Left ventricle myocardium inferior (tissue), 1 donor: ENCODE results near the gene PLEKHG3. TPM values are rescaled to one million over a fixed set of nuclear protein-coding genes. Genes with fewer than 3 reads are reported as not detected.

Experiments used
- DNase-seq: peaks from one replicate; pipeline ENCODE4 v3.0.0-alpha.2; 2020
- H3K27ac ChIP-seq: fragments of 200-600 bp; replicated peaks from 2 replicates; pipeline ENCODE4 v1.8.0; 2021
- H3K27me3 ChIP-seq: fragments of 200-600 bp; 2 replicates; pipeline ENCODE4 v1.8.0; 2021; ENCODE audit warnings: low read depth
- H3K36me3 ChIP-seq: fragments of 200-600 bp; 2 replicates; pipeline ENCODE4 v1.8.0; 2021
- H3K4me1 ChIP-seq: fragments of 200-600 bp; 2 replicates; pipeline ENCODE4 v1.8.0; 2021
- H3K4me3 ChIP-seq: fragments of 200-600 bp; 2 replicates; pipeline ENCODE4 v1.8.0; 2021; ENCODE audit warnings: mild to moderate bottlenecking, moderate library complexity
- H3K9me3 ChIP-seq: fragments of 200-600 bp; replicated peaks from 2 replicates; pipeline ENCODE4 v1.8.0; 2021
- CTCF ChIP-seq: fragments of 200-600 bp; IDR thresholded peaks from 2 replicates; pipeline ENCODE4 v1.8.0; 2021; ENCODE audit warnings: antibody characterized with exemption, mild to moderate bottlenecking, borderline replicate concordance
- intact Hi-C: fragments of 100-400 bp; cut with micrococcal nuclease; formaldehyde crosslinking; loops from one replicate; pipeline ENCODE4 v1.11.0; 2022
- total RNA-seq: library from RNA; stranded (reverse); fragmentation: NEBNext Ultra II Directional; extraction: Animal tissue kit (Norgen Biotek cat#: 25700); gene quantifications from one replicate; pipeline ENCODE4 v1.2.1, GENCODE V29; 2021
- donor health status: DM: no; HTN: yes; CAD: no; lungs with severe emphysema.

Gene PLEKHG3
- total RNA-seq, 1 donor from 2014 or later: 16.5 TPM

- peaks cover 32% of the 10 kb centered on the region for H3K4me1 ChIP-seq
- H3K4me3 ChIP-seq: no peak overlapping the region
- no peaks in the 10 kb centered on the region for H3K9me3 ChIP-seq
- no peak overlapping the region for H3K27ac ChIP-seq
- no peaks in the 10 kb centered on the region for H3K36me3 ChIP-seq
- no peak for DNase-seq
- intact Hi-C loops: no loop called here
- H3K27me3 ChIP-seq: peaks cover 7% of the 10 kb centered on the region
- TF ChIP-seq CTCF: no peak
These were observed 50.5 kb downstream of the PLEKHG3 start for GRCh38 chr14:64754685-64755084.

GRCh38 chr14:64755781-64756221, 51.6 kb downstream of the PLEKHG3 start:
- no peak overlapping the region for H3K27ac ChIP-seq
- no peaks in the 10 kb centered on the region for H3K9me3 ChIP-seq
- no peak for DNase-seq
- H3K4me1 ChIP-seq: peaks cover 43% of the 10 kb centered on the region
- peaks cover 16% of the 10 kb centered on the region for H3K27me3 ChIP-seq
- intact Hi-C loops: no loop called here
- no peak for TF ChIP-seq CTCF
- no peaks in the 10 kb centered on the region for H3K36me3 ChIP-seq
- H3K4me3 ChIP-seq: no peak overlapping the region

GRCh38 chr14:64756712-64757111, 52.5 kb downstream of the PLEKHG3 start:
- no peak overlapping the region for H3K27ac ChIP-seq

GRCh38 chr14:64757601-64758000, 53.4 kb downstream of the PLEKHG3 start:
- DNase-seq: no peak
- Histone ChIP-seq H3K4me1 (peaks cover 61% of the 10 kb centered on the region), H3K4me3 (no peak overlapping the region), H3K27ac (peak overlapping the region; percentile 72), H3K36me3 (no peaks in the 10 kb centered on the region), H3K27me3 (peaks cover 16% of the 10 kb centered on the region), H3K9me3 (no peaks in the 10 kb centered on the region)
- intact Hi-C loops: no loop called here
- TF ChIP-seq CTCF: no peak

More at GRCh38 chr14:64756712-64757111, 52.5 kb downstream of the PLEKHG3 start:
- Histone ChIP-seq H3K4me3 (no peak overlapping the region), H3K27me3 (peaks cover 16% of the 10 kb centered on the region), H3K9me3 (no peaks in the 10 kb centered on the region), H3K36me3 (no peaks in the 10 kb centered on the region), H3K4me1 (peaks cover 52% of the 10 kb centered on the region)
- intact Hi-C loops: no loop called here
- DNase-seq: no peak
- no peak for TF ChIP-seq CTCF

GRCh38 chr14:64758025-64758521, 53.8 kb downstream of the PLEKHG3 start:
- Histone ChIP-seq H3K27me3 (peaks cover 16% of the 10 kb centered on the region), H3K36me3 (no peaks in the 10 kb centered on the region), H3K9me3 (no peaks in the 10 kb centered on the region), H3K4me3 (no peak overlapping the region), H3K4me1 (peaks cover 66% of the 10 kb centered on the region), H3K27ac (peak overlapping the region; percentile 72)
- no peak for DNase-seq
- TF ChIP-seq CTCF: no peak
- intact Hi-C loops: no loop called here
